ENCODE measurements around the gene COPG1.

The COPG1 gene

GRCh38 chr3:129218742-129219141 lies 30.7 kb upstream of the COPG1 start:
- peak overlapping the region; percentile 25; the same call in 1 of the 2 replicates for H3K27ac ChIP-seq
- TF ChIP-seq CTCF (conservative IDR thresholded peaks at IDR 0.05) (no peak), ZFX (IDR thresholded peaks at IDR 0.05) (no peak)

DNA sequence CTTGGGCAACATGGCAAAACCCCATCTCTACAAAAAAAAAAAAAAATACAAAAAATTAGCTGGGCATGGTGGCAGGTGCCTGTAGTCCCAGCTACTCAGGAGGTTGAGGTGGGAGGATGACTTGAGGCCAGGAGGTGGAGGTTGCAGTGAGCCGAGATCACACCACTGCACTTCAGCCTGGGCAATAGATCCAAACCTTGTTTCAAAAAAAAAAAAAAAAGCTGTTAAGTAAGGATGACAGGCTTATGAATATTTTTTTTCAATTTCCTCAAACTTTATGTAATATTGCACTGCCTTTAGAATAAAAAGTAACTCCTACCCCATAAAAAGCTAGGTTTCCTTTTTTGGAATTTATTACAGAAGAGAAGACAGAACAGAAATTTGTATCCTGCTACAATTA lies 25.0 kb upstream of the COPG1 start:
- peak overlapping the region; percentile 81 for H3K27ac ChIP-seq

GRCh38 chr3:129224984-129225393 lies 24.4 kb upstream of the COPG1 start:
- TF ChIP-seq CTCF (conservative IDR thresholded peaks at IDR 0.05) (no peak), ZFX (IDR thresholded peaks at IDR 0.05) (no peak)
- H3K27ac ChIP-seq, result peak overlapping the region; percentile 81

- no peak for TF ChIP-seq CTCF (conservative IDR thresholded peaks at IDR 0.05)
- no peak for TF ChIP-seq ZFX (IDR thresholded peaks at IDR 0.05)
- peak overlapping the region; percentile 81 for H3K27ac ChIP-seq
Observed at GRCh38 chr3:129226374-129226773, 23.0 kb upstream of the COPG1 start.

- H3K27ac ChIP-seq, result peak overlapping the region; percentile 16
- TF ChIP-seq CTCF (conservative IDR thresholded peaks at IDR 0.05), result no peak
- TF ChIP-seq ZFX (IDR thresholded peaks at IDR 0.05), result no peak
Observed at GRCh38 chr3:129228891-129229585, 20.4 kb upstream of the COPG1 start.

GRCh38 chr3:129230311-129231019 lies 18.9 kb upstream of the COPG1 start:
- no peak overlapping the region for H3K27ac ChIP-seq

DNA sequence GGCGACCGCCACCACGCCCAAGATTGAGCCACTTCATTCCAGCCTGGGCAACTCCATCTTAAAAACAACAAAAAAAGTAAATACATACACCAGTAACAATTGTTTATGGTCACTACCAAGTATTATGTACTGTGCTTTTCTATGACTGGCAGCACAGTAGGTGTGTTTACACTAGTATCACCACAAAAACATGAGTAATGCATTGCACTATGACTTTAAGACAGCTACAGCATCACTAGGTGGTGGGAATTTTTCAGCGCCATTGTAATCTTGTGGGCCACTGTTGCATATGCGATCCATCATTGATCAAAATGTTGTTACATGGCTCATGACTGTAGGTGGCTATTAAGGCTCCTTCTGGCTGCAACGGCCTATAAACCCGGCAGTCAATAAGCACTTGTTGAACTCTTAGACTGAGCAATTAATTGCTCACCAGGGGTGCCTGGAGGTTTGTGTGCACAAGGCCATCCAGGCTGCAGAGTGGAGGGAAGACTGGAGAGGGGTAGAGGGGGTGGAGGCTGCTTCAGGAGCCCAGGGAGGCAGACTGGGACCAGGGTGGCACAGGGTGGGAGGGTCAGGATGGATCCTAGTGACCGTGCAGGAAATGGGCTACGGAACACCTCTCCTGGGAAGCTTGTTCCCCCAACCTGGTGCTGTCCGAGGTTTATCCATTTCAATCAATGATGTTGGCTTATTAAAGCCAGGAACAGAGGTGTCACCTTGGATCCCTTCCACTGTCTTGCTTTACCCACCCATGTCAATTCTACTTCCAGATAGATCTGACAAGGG lies 17.9 kb upstream of the COPG1 start:
- TF ChIP-seq CTCF (conservative IDR thresholded peaks at IDR 0.05) (no peak), ZFX (IDR thresholded peaks at IDR 0.05) (no peak)
- H3K27ac ChIP-seq, result no peak overlapping the region

More at GRCh38 chr3:129230311-129231019, 18.9 kb upstream of the COPG1 start:
- TF ChIP-seq CTCF (conservative IDR thresholded peaks at IDR 0.05) (no peak), ZFX (IDR thresholded peaks at IDR 0.05) (no peak)
